Thymus (tissue), 11 donors: Measurements from ENCODE around the gene MAP1LC3C. TPM values are rescaled to one million over a fixed set of nuclear protein-coding genes. Genes with fewer than 3 reads are reported as not detected.

Experiments
- DNase-seq, 9 donors: peaks; one replicate each; pipeline ENCODE4 v3.0.0-alpha.2; 2013; ENCODE audit warnings: low spot score in 9 of 9, low read depth in 6 of 9, missing footprints in 1 of 9
- H3K27ac ChIP-seq, 2 donors: one replicate each; pipeline ENCODE4 v1.5.1; 2013; ENCODE audit warnings: control low read depth in 1 of 2, low read depth in 1 of 2, low read length in 1 of 2, mild to moderate bottlenecking in 1 of 2, moderate library complexity in 1 of 2
- H3K27me3 ChIP-seq, 2 donors: one replicate each; pipeline ENCODE4 v1.5.1; 2013; ENCODE audit warnings: low read length in 1 of 2; ENCODE audit not compliant: control insufficient read depth in 2 of 2, insufficient read depth in 1 of 2
- H3K36me3 ChIP-seq, 2 donors: one replicate each; pipeline ENCODE4 v1.5.1; 2013; ENCODE audit warnings: low read length in 1 of 2, mild to moderate bottlenecking in 1 of 2, moderate library complexity in 1 of 2; ENCODE audit not compliant: control insufficient read depth in 2 of 2, insufficient read depth in 2 of 2
- H3K4me1 ChIP-seq, 2 donors: one replicate each; pipeline ENCODE4 v1.5.1; 2013; ENCODE audit warnings: low read length in 2 of 2; ENCODE audit not compliant: control insufficient read depth in 2 of 2, insufficient read depth in 2 of 2
- H3K4me3 ChIP-seq, 2 donors: one replicate each; pipeline ENCODE4 v1.5.1; 2013; ENCODE audit warnings: low read length in 2 of 2, control low read depth in 1 of 2, mild to moderate bottlenecking in 1 of 2
- H3K9me3 ChIP-seq, 2 donors: one replicate each; pipeline ENCODE4 v1.5.1; 2013; ENCODE audit warnings: low read length in 1 of 2, mild to moderate bottlenecking in 1 of 2; ENCODE audit not compliant: control insufficient read depth in 2 of 2, insufficient read depth in 1 of 2
- WGBS: extraction: QIAGEN DNeasy Blood & Tissue Kit; methylation state at CpG from one replicate; pipeline ENCODE4 v1.1.7; 2013; 5-methylcytosine and 5-hydroxymethylcytosine counted together
- polyA plus RNA-seq: library from polyadenylated mRNA; stranded (reverse); fragments of 200-250 nt; gene quantifications from one replicate; pipeline ENCODE4 v1.2.3, GENCODE V29; 2013
- total RNA-seq: library from RNA; stranded (reverse); fragments of 120-200 nt; gene quantifications from one replicate; pipeline ENCODE4 v1.2.4, GENCODE V29; 2013
- donor health status: healthy.

Gene MAP1LC3C
- total and polyA plus RNA-seq, 2 donors = 0.47 to 5.5 TPM

- H3K9me3 ChIP-seq = no peaks in the 10 kb centered on the region
- no peaks in the 10 kb centered on the region for H3K36me3 ChIP-seq
- no peak overlapping the region for H3K27ac ChIP-seq
- H3K4me3 ChIP-seq = no peak overlapping the region
- no peak for DNase-seq
- H3K4me1 ChIP-seq = no peaks in the 10 kb centered on the region
- H3K27me3 ChIP-seq = no peaks in the 10 kb centered on the region
Measured at GRCh38 chr1:242016479-242016878, 17.6 kb upstream of the MAP1LC3C start.

- Histone ChIP-seq H3K27me3 (no peaks in the 10 kb centered on the region), H3K9me3 (no peaks in the 10 kb centered on the region), H3K36me3 (no peaks in the 10 kb centered on the region), H3K27ac (no peak overlapping the region), H3K4me1 (no peaks in the 10 kb centered on the region), H3K4me3 (no peak overlapping the region)
- 95% methylated on average over 5 of the region's 5 CpGs for WGBS
- DNase-seq = no peak
Measured at GRCh38 chr1:242011894-242012660, 13.2 kb upstream of the MAP1LC3C start.

- 91% methylated on average over 5 of the region's 5 CpGs for WGBS
- Histone ChIP-seq H3K9me3 (no peaks in the 10 kb centered on the region), H3K4me3 (no peak overlapping the region), H3K36me3 (no peaks in the 10 kb centered on the region), H3K27me3 (no peaks in the 10 kb centered on the region), H3K4me1 (no peaks in the 10 kb centered on the region), H3K27ac (no peak overlapping the region)
- no peak for DNase-seq
Measured at GRCh38 chr1:242008826-242009495, 10.1 kb upstream of the MAP1LC3C start.

- Histone ChIP-seq H3K4me3 (no peak overlapping the region), H3K4me1 (no peaks in the 10 kb centered on the region), H3K36me3 (no peaks in the 10 kb centered on the region), H3K27me3 (no peaks in the 10 kb centered on the region), H3K27ac (no peak overlapping the region), H3K9me3 (no peaks in the 10 kb centered on the region)
- DNase-seq = no peak
- 95% methylated on average over 3 of the region's 3 CpGs for WGBS
Measured at GRCh38 chr1:242006976-242007375, 8.1 kb upstream of the MAP1LC3C start.

- H3K36me3 ChIP-seq = no peaks in the 10 kb centered on the region
- H3K27me3 ChIP-seq = no peaks in the 10 kb centered on the region
- no peak for DNase-seq
- no peak overlapping the region for H3K27ac ChIP-seq
- H3K4me3 ChIP-seq = no peak overlapping the region
- H3K4me1 ChIP-seq = no peaks in the 10 kb centered on the region
- no peaks in the 10 kb centered on the region for H3K9me3 ChIP-seq
- WGBS = 96% methylated on average over 5 of the region's 5 CpGs
Measured at GRCh38 chr1:242005866-242006535, 7.1 kb upstream of the MAP1LC3C start.

- Histone ChIP-seq H3K4me3 (no peak overlapping the region), H3K27me3 (no peaks in the 10 kb centered on the region), H3K36me3 (no peaks in the 10 kb centered on the region), H3K4me1 (no peaks in the 10 kb centered on the region), H3K27ac (no peak overlapping the region), H3K9me3 (no peaks in the 10 kb centered on the region)
- WGBS = 93% methylated on average over 5 of the region's 5 CpGs
- no peak for DNase-seq
Measured at GRCh38 chr1:242004751-242005495, 6.0 kb upstream of the MAP1LC3C start.

- no peak for DNase-seq
- no peaks in the 10 kb centered on the region for H3K36me3 ChIP-seq
- H3K27me3 ChIP-seq = peaks cover 0 to 2% of the 10 kb centered on the region in 2 donors
- H3K27ac ChIP-seq = no peak overlapping the region
- 94% methylated on average over 4 of the region's 4 CpGs for WGBS
- H3K9me3 ChIP-seq = no peaks in the 10 kb centered on the region
- no peak overlapping the region for H3K4me3 ChIP-seq
- peaks cover 0 to 6% of the 10 kb centered on the region in 2 donors for H3K4me1 ChIP-seq
Measured at GRCh38 chr1:242002510-242002909, 3.6 kb upstream of the MAP1LC3C start.

GRCh38 chr1:242002072-242002471 is 3.2 kb upstream of the MAP1LC3C start:
- Histone ChIP-seq H3K36me3 (no peaks in the 10 kb centered on the region), H3K4me3 (no peak overlapping the region), H3K27me3 (peaks cover 0 to 2% of the 10 kb centered on the region in 2 donors), H3K4me1 (peaks cover 0 to 6% of the 10 kb centered on the region in 2 donors), H3K9me3 (no peaks in the 10 kb centered on the region), H3K27ac (no peak overlapping the region)
- DNase-seq = no peak
- 96% methylated on average over 5 of the region's 5 CpGs for WGBS
